SK-N-MC (cell line): Measurements from ENCODE around the gene WDR90.

ENCODE experiments used
- EZH2 ChIP-seq: fragments of 200-600 bp; sonication (generic); IDR thresholded peaks from one replicate; pipeline ENCODE4 v1.6.1; 2017; ENCODE audit warnings: antibody characterized with exemption
- POLR2AphosphoS5 ChIP-seq: IDR thresholded peaks from 2 replicates; pipeline ENCODE4 v1.6.1; 2012; ENCODE audit warnings: mild to moderate bottlenecking, low read depth, low read length, borderline replicate concordance

DNA sequence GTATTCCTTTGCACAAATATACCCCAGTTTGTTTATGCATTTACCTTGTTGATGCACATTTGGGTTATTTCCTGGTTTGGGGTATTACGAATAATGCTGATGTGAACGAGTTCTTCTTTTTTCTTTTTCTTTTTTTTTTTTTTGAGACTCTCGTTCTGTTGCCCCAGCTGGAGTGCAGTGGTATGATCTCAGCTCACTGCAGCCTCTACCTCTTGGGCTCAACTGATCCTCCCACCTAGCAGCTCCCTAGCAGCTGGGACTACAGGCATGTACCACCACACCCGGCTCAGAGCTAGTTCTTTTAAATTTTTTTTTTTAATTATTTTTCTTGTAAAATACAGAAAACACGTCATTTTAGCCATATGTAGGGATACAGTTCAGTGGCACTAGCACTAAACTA lies 45.2 kb upstream of the WDR90 start:
- TF ChIP-seq POLR2AphosphoS5 (no peak), EZH2 (no peak)
